ENCODE measurements around the gene KCNMA1. TPM values are rescaled to one million over a fixed set of nuclear protein-coding genes. Genes with fewer than 3 reads are reported as not detected.
"Not testable (repeated sequence)": the region's sequence is repeated elsewhere in the genome, so short reads cannot be mapped to it uniquely, and the experiment has no call there.

The KCNMA1 gene
- total RNA-seq, 1 donor from 2014 or later = 15.8 TPM

DNA sequence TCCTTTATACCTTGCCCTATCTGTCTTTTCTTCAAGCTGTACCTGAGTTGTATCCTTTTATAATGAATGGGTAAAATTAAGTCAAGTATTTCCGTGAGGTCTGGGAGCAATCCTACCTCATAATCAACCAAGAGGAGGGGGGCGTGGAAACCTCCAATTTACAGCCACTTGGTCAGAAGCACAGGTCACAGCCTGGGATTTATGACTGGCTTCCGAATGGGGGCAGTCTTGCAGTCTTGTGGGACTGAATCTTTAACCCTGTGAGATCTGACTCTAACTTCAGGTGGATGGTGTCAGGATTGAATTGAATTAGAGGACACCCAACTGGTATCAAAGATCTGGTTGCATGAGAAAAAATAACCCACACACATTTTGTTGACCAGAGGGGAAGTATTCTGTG lies 23.5 kb upstream of the KCNMA1 start:
- Histone ChIP-seq H3K27me3 (ENCODE audit: control insufficient read depth, insufficient read depth, low read length) (no peaks in the 10 kb centered on the region), H3K4me3 (ENCODE audit: low read depth, low read length) (no peak overlapping the region), H3K36me3 (ENCODE audit: control insufficient read depth, insufficient read depth, low read length) (no peaks in the 10 kb centered on the region)
- FAIRE-seq (no peak), DNase-seq (ENCODE audit: low read depth) (no peak)
- TF ChIP-seq, protein P1, sequence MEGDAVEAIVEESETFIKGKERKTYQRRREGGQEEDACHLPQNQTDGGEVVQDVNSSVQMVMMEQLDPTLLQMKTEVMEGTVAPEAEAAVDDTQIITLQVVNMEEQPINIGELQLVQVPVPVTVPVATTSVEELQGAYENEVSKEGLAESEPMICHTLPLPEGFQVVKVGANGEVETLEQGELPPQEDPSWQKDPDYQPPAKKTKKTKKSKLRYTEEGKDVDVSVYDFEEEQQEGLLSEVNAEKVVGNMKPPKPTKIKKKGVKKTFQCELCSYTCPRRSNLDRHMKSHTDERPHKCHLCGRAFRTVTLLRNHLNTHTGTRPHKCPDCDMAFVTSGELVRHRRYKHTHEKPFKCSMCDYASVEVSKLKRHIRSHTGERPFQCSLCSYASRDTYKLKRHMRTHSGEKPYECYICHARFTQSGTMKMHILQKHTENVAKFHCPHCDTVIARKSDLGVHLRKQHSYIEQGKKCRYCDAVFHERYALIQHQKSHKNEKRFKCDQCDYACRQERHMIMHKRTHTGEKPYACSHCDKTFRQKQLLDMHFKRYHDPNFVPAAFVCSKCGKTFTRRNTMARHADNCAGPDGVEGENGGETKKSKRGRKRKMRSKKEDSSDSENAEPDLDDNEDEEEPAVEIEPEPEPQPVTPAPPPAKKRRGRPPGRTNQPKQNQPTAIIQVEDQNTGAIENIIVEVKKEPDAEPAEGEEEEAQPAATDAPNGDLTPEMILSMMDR (IDR thresholded peaks at IDR 0.05; ENCODE audit: insufficient read depth, low read length, severe bottlenecking) = no peak

DNA sequence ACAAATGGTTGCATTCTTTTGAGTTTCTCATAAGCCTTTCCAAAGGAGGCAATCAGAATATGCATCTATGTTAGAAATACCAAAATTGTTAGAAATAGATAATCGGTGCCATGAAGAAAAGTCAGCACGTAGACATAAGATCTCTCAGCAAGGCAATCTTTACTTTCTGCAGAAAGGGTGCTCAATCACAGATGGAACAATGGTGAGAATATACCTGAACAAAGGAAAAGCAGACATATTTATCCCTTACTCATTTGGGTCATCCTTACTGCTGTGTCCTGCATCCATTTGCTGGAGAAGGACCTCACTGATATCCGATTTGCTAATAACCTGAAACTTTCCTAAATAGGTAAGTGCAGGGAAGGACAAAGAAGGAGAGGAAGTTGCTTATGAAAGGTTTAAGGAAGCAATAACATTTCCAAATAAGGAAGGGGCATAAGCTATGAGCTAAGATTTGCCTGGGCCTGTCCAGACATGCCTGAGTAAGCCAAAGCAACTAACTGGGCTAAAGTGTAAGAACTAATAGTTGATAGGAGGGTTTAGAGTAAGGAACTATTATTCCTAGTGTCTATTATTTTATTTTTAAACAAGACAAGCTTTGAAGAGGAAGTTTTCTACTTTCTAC lies 21.6 kb upstream of the KCNMA1 start:
- H3K27me3 ChIP-seq (ENCODE audit: control insufficient read depth, insufficient read depth, low read length); FAIRE-seq; H3K4me3 ChIP-seq (ENCODE audit: low read depth, low read length); H3K36me3 ChIP-seq (ENCODE audit: control insufficient read depth, insufficient read depth, low read length): not testable (repeated sequence)
- peak; percentile 49 for DNase-seq (ENCODE audit: low read depth)

DNA sequence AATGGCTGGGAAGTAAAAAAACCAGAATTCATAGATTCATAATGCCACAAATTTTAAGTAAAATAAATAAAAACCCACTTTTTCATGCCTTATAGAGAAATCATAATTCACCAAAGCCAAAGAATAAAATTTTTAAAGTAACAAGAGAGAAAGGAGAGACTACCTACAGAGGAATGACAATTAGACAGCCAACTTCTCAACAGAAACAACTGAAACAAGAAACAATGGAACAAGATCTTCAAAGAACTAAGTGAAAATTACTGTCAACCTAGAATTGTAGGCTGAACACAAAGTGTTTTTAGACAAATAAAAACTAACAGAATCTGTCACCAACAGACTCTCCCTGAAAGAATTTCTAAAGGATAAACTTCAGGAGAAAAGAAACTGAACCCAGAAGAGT lies 15.6 kb upstream of the KCNMA1 start:
- no peaks in the 10 kb centered on the region for H3K36me3 ChIP-seq (ENCODE audit: control insufficient read depth, insufficient read depth, low read length)
- no peak for DNase-seq (ENCODE audit: low read depth)
- no peak overlapping the region for H3K4me3 ChIP-seq (ENCODE audit: low read depth, low read length)
- TF ChIP-seq, protein P1 (IDR thresholded peaks at IDR 0.05; ENCODE audit: insufficient read depth, low read length, severe bottlenecking) = no peak
- H3K27me3 ChIP-seq (ENCODE audit: control insufficient read depth, insufficient read depth, low read length) = no peaks in the 10 kb centered on the region
- no peak for FAIRE-seq

DNA sequence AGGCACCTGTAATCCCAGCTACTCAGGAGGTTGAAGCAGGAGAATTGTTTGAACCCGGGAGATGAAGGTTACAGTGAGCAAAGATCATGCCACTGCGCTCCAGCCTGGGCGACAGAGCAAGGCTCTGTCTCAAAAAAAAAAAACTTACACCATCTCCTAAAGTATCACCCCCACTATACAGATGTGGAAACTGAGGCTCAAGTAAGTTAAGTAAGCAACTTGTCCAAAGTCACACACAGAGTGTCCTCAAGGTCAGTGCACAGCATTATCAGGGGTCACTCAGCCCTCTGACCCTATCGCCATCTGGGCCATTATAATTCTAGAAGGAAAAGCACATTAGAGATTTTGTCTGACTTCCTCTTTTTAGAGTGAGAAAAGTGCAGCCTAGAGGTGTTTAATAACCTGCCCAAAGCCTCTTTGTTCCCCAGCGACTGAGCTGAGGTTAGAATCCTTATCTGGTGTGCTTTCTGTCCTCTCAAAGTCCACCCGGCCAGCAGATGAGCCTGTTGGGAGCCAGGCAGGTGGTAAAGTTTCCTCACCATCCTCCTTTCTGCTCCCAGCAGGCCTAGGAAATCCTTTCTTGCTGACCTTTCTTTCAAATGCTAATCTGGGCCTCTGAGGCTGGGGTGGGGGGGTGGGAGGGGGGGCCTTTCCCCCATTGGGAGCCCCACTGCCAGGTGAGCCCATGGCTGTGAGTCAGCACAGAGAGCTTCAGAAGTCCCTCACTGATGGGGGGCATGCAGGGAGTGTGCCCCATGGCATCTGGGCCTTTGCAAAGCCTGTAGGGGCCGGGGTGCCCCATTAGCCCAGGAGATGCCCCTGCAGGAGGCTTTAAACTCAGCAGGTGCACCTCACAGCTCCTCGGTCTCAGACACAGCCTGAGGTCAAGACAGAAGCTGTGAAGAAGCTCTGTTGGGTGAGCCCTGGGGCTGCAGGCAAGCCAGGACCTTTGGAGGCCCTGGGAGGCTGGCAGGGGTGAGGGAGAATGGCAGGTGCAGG lies 12.0 kb upstream of the KCNMA1 start:
- Histone ChIP-seq H3K36me3 (ENCODE audit: control insufficient read depth, insufficient read depth, low read length) (no peaks in the 10 kb centered on the region), H3K27me3 (ENCODE audit: control insufficient read depth, insufficient read depth, low read length) (no peaks in the 10 kb centered on the region), H3K4me3 (ENCODE audit: low read depth, low read length) (no peak overlapping the region)
- no peak for DNase-seq (ENCODE audit: low read depth)
- TF ChIP-seq, protein P1 (IDR thresholded peaks at IDR 0.05; ENCODE audit: insufficient read depth, low read length, severe bottlenecking) = no peak
- FAIRE-seq = no peak

GRCh38 chr10:77648472-77648871 lies 10.9 kb upstream of the KCNMA1 start:
- no peaks in the 10 kb centered on the region for H3K36me3 ChIP-seq (ENCODE audit: control insufficient read depth, insufficient read depth, low read length)
- peak; percentile 73 for DNase-seq (ENCODE audit: low read depth)
- FAIRE-seq = no peak
- TF ChIP-seq, protein P1 (IDR thresholded peaks at IDR 0.05; ENCODE audit: insufficient read depth, low read length, severe bottlenecking) = no peak
- no peak overlapping the region for H3K4me3 ChIP-seq (ENCODE audit: low read depth, low read length)
- no peaks in the 10 kb centered on the region for H3K27me3 ChIP-seq (ENCODE audit: control insufficient read depth, insufficient read depth, low read length)

GRCh38 chr10:77647543-77648293 lies 10.1 kb upstream of the KCNMA1 start:
- FAIRE-seq (no peak), DNase-seq (ENCODE audit: low read depth) (no peak)
- TF ChIP-seq, protein P1 (IDR thresholded peaks at IDR 0.05; ENCODE audit: insufficient read depth, low read length, severe bottlenecking) = no peak
- H3K27me3 ChIP-seq (ENCODE audit: control insufficient read depth, insufficient read depth, low read length) = no peaks in the 10 kb centered on the region
- H3K4me3 ChIP-seq (ENCODE audit: low read depth, low read length) = no peak overlapping the region
- H3K36me3 ChIP-seq (ENCODE audit: control insufficient read depth, insufficient read depth, low read length) = no peaks in the 10 kb centered on the region

Data from bronchial epithelial cell (primary cell).